ENCODE measurements around the gene WDR1.

WDR1 gene

DNA sequence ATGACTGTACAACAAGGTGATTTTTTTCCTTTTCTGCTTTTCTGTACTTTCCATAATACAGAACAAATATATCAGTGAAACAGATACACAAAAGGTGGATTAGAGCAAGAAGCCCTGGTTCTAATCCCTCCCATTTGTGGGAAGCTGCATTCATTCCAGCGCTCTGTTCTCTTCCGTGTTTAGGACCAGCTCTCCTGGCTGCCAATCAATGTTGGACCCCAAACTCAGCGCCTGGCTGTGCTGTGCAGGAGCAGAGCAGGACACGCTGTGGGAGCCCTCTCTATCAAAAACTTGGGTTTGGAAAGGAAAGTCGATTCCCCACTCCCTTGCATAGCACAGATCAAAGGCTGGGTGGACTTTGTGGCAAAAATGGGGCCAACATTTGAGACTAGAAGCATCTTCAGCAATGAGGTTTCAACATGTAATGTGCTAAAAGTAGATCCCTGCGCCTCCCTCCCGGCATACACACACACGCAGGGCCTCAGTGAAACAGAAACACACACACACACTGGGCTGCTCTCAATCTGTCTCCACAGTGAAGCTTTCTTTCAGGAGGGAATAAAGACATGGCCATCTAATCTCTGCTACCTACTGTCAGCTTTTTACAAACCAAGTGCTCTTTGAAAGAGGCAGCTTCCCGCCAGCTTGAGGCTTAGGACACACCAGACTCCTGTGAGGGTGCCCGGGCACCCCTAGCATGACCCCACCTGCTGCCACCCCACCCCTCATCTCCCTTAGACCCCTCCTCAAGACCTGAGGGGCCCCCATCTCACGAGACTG lies 12.2 kb downstream of the WDR1 start:
- H3K36me3 ChIP-seq (ENCODE audit: control insufficient read depth, insufficient read depth, low read length) = peaks cover 89% of the 10 kb centered on the region
- H3K4me1 ChIP-seq (ENCODE audit: control insufficient read depth, insufficient read depth, low read length) = peaks cover 51% of the 10 kb centered on the region
- H3K27me3 ChIP-seq (ENCODE audit: control insufficient read depth, insufficient read depth, low read length) = no peaks in the 10 kb centered on the region
- no peak overlapping the region for H3K9ac ChIP-seq (ENCODE audit: low read length)
- H3K27ac ChIP-seq (ENCODE audit: low read depth, low read length) = no peak overlapping the region
- H3K4me3 ChIP-seq (ENCODE audit: low read depth, low read length) = no peak overlapping the region
- no peaks in the 10 kb centered on the region for H3K9me3 ChIP-seq (ENCODE audit: control insufficient read depth, insufficient read depth, low read depth, low read length)

DNA sequence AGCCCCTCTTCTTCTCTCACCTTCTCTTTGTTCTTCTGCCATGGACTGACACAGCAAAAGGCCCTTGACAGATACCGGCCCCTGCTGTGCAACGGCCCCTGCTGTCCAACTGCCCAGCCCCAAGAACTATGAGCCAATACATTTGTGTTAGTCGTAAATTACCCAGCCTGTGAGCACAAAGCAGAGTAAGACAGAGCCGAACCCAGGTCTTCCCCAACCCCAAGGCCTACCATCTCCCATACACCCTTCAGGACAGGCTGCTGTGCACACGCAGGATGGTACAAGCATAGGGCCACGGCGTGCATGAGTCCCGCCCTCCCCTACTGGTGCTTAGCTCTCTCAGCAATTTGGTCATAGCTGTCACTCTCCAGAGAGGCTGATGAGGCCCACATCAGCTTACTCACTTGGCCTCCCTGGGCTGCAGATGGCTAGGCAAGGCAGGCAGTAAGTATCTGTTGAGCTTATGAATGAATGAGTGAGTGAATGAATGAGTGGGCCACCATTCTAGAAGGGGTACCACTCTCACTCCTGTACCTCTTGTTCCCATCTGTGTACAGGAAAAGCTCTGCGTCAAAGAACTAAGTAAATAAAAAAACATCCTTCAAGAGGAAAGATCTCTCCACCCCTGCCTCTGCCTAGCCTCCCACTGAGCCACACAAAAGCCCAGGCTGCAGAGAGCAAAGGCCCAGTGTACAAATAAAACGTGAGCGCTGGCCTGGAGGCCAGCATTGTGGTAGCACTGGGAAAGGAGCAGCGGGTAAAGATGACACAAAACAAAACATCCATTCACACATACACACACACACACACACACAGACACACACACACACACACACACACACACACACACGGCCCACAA lies 13.9 kb downstream of the WDR1 start:
- Histone ChIP-seq H3K4me3 (ENCODE audit: low read depth, low read length) (no peak overlapping the region), H3K36me3 (ENCODE audit: control insufficient read depth, insufficient read depth, low read length) (peaks cover 89% of the 10 kb centered on the region), H3K9me3 (ENCODE audit: control insufficient read depth, insufficient read depth, low read depth, low read length) (no peaks in the 10 kb centered on the region), H3K9ac (ENCODE audit: low read length) (no peak overlapping the region), H3K4me1 (ENCODE audit: control insufficient read depth, insufficient read depth, low read length) (peaks cover 37% of the 10 kb centered on the region), H3K27ac (ENCODE audit: low read depth, low read length) (no peak overlapping the region), H3K27me3 (ENCODE audit: control insufficient read depth, insufficient read depth, low read length) (no peaks in the 10 kb centered on the region)

DNA sequence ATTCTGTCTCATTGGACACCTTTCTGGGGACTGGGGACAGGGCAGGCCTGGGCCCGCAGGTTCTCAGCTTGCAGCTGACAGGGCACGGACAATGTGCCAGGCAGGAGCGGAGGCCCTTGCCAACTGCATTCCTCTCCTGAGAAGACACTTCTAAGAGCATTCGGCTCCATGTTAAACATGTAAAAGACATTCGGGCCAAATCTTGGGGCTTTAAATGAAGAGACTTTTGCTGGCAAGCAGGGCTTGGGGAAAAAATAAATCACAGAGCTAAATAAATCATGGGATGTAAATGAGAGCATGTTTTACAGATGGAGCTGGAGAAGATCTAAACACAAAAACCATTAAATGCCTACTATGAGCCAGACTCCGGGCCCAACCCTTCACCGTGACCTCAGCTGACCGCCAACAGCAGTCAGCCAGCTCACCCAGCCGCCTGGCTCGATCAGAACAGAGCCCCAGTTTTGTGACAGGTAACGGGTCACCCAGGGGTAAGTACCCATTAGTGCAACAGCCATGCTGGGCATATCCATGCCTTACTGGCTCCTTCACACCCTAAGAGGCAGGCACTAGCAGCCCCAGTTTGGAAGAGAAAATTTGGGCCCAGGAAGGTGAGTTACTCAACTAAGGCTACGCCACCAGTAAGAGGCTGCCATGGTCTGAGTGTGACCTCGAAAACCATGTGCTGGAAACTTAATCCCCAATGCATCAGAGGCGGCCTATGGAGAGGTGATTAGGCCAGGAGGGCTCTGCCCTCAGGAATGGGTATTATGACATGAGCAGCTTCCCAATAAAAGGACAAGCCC lies 14.7 kb downstream of the WDR1 start:
- Histone ChIP-seq H3K4me1 (ENCODE audit: control insufficient read depth, insufficient read depth, low read length) (peaks cover 28% of the 10 kb centered on the region), H3K27ac (ENCODE audit: low read depth, low read length) (no peak overlapping the region), H3K9ac (ENCODE audit: low read length) (no peak overlapping the region), H3K36me3 (ENCODE audit: control insufficient read depth, insufficient read depth, low read length) (peaks cover 91% of the 10 kb centered on the region), H3K27me3 (ENCODE audit: control insufficient read depth, insufficient read depth, low read length) (no peaks in the 10 kb centered on the region), H3K4me3 (ENCODE audit: low read depth, low read length) (no peak overlapping the region), H3K9me3 (ENCODE audit: control insufficient read depth, insufficient read depth, low read depth, low read length) (no peaks in the 10 kb centered on the region)

DNA sequence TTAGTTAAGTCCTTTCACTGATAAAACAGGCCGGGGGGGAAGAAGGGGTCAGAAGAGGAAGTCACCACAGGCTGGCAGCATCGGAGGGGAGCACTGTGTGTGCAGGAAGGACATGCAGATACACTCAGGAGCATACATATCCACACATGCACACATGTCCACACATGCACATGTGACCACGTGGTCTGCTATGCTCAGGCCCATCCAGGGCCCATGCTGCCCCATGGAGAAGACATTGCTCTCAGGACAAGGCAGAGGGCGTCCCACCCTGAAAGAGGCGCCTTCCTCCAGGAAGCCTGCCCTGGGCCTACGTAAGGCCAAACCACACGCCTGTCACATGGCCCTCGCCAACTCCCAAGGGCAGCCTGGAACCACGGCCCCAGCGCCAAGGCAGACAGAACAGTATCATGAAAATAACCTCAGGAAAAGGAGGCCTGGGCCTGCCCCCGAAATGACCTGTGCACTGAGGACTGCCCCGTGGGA lies 15.8 kb downstream of the WDR1 start:
- Histone ChIP-seq H3K27me3 (ENCODE audit: control insufficient read depth, insufficient read depth, low read length) (no peaks in the 10 kb centered on the region), H3K9ac (ENCODE audit: low read length) (no peak overlapping the region), H3K27ac (ENCODE audit: low read depth, low read length) (no peak overlapping the region), H3K4me1 (ENCODE audit: control insufficient read depth, insufficient read depth, low read length) (peaks cover 20% of the 10 kb centered on the region), H3K4me3 (ENCODE audit: low read depth, low read length) (no peak overlapping the region), H3K36me3 (ENCODE audit: control insufficient read depth, insufficient read depth, low read length) (peaks cover 96% of the 10 kb centered on the region), H3K9me3 (ENCODE audit: control insufficient read depth, insufficient read depth, low read depth, low read length) (no peaks in the 10 kb centered on the region)

DNA sequence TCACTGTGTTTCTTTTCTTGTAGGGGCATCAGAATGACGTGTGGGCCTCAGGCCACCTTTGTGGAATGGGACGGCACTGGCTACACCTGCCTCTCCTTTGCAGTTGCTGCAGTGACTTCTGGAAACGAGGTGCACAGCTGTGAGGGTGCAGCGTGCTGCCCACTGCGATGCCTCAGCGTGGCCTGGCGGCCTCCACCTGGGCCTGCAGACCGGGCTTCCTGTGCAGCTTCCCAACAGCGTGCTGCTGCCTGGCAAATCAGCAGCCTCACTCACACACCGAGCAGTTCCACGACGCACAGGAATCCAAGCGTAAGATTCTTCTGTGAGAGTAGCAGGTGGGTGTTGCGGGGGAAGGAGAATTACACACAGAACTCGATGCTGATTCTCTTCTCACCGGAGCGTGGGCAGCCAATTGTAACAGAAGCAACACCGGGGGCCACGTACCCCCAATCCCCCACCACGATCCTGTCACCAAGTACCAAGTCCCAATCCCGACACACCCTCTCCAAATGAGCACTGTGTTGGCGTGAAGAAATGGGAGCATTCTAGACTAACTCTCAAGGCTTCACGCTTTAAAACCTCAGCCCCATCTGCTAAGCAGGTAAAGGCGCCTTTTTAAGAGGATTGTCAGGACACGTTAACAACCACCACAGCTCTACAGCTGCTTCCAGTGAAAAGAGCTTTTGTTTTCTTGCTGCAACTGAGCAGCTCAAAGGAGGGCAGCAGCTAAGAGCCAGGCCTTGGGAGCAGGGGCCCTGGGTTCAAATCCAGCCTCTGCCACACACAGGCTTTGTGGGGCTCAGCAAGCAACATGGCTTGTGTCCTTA lies 16.9 kb downstream of the WDR1 start:
- Histone ChIP-seq H3K4me1 (ENCODE audit: control insufficient read depth, insufficient read depth, low read length) (peaks cover 9% of the 10 kb centered on the region; the same call in 1 of the 2 replicates), H3K9me3 (ENCODE audit: control insufficient read depth, insufficient read depth, low read depth, low read length) (no peaks in the 10 kb centered on the region), H3K4me3 (ENCODE audit: low read depth, low read length) (no peak overlapping the region), H3K36me3 (ENCODE audit: control insufficient read depth, insufficient read depth, low read length) (peaks cover 96% of the 10 kb centered on the region), H3K27me3 (ENCODE audit: control insufficient read depth, insufficient read depth, low read length) (no peaks in the 10 kb centered on the region), H3K9ac (ENCODE audit: low read length) (no peak overlapping the region), H3K27ac (ENCODE audit: low read depth, low read length) (no peak overlapping the region)

DNA sequence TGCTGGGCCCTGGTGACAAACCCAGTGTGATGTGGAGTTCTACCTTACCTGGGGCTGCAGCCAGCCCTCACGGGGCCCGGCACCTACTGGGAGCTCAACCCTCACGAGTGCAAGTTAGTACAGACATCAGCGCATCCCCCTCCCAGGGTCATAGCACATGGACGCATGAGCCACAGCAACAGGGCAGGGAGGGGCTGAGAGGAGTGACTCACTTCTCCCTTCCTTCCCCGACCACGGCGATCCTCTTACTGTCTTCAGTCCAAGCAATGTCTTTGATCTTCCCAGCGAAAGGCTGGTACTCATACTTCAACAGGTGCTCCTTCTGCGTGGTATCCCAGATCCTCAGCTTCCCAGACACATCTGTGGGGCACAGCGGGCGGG lies 17.8 kb downstream of the WDR1 start:
- no peak overlapping the region for H3K9ac ChIP-seq (ENCODE audit: low read length)
- H3K27me3 ChIP-seq (ENCODE audit: control insufficient read depth, insufficient read depth, low read length) = no peaks in the 10 kb centered on the region
- peaks cover 9% of the 10 kb centered on the region; the same call in 1 of the 2 replicates for H3K4me1 ChIP-seq (ENCODE audit: control insufficient read depth, insufficient read depth, low read length)
- H3K4me3 ChIP-seq (ENCODE audit: low read depth, low read length) = no peak overlapping the region
- H3K9me3 ChIP-seq (ENCODE audit: control insufficient read depth, insufficient read depth, low read depth, low read length) = no peaks in the 10 kb centered on the region
- no peak overlapping the region for H3K27ac ChIP-seq (ENCODE audit: low read depth, low read length)
- peaks cover 97% of the 10 kb centered on the region for H3K36me3 ChIP-seq (ENCODE audit: control insufficient read depth, insufficient read depth, low read length)

DNA sequence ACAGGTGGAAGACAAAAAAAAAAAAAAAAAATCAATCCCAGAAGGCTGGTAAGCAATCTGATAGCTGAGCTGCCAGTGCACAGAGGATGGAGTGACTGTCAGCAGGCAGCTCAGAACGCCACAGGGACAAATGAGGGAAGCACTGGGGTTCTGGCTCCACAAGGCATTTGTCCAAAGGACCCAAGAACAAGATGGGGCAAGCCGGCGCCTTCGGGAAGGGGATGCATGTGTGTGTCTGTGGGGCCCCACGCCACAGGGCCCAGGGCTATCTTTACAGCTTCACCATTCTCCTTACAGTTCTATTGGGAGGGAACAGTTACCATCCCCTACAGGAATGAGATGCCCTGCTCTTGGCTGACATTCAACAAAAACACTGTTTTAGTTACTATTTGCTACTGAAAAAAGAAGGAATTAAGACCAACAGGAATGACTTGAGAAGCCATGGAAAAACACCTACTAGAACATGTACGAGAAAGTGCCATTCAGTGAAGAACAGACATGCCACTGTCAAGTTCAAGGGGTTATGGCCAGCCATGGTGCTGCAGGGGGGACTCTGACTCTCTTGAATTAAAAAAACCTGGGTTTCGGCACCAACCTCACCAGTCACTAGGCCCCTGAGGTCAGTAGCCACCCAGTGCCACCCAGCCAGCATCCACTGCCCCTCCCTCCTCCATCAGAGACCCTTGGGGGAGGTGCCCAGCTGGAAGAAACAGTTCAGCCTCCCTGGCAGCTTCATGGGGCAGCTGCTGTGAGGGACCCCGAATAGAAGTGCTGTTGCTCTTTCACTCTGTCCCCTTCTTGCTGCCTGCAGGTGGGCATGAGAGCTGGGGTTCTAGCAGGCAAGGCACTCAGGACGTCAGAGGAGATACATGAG lies 18.5 kb downstream of the WDR1 start:
- no peaks in the 10 kb centered on the region for H3K9me3 ChIP-seq (ENCODE audit: control insufficient read depth, insufficient read depth, low read depth, low read length)
- H3K36me3 ChIP-seq (ENCODE audit: control insufficient read depth, insufficient read depth, low read length) = peaks cover 99% of the 10 kb centered on the region
- H3K4me3 ChIP-seq (ENCODE audit: low read depth, low read length) = no peak overlapping the region

DNA sequence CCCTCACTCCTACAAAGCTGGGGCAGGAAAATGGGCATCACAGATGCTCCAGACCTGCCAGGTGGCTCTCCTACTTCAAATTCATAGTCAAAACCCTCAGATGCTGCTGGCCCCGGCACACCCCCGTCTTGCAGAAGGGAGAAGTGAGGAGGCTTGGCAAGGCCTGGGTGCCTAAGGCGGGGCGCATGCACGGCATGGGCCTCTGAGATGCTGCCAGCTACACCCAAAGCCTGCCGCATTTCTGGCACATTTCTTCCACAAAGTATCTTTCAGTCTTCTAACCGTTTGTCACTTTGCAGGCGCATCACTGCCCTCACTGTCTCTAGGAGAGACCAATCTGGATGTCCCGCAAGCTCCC lies 19.6 kb downstream of the WDR1 start:
- Histone ChIP-seq H3K9me3 (ENCODE audit: control insufficient read depth, insufficient read depth, low read depth, low read length) (no peaks in the 10 kb centered on the region), H3K27ac (ENCODE audit: low read depth, low read length) (no peak overlapping the region), H3K27me3 (ENCODE audit: control insufficient read depth, insufficient read depth, low read length) (no peaks in the 10 kb centered on the region), H3K36me3 (ENCODE audit: control insufficient read depth, insufficient read depth, low read length) (peaks cover 99% of the 10 kb centered on the region), H3K4me3 (ENCODE audit: low read depth, low read length) (no peak overlapping the region), H3K4me1 (ENCODE audit: control insufficient read depth, insufficient read depth, low read length) (peaks cover 16% of the 10 kb centered on the region; the same call in 1 of the 2 replicates), H3K9ac (ENCODE audit: low read length) (no peak overlapping the region)

More for the DNA sequence above, 18.5 kb downstream of the WDR1 start:
- H3K4me1 ChIP-seq (ENCODE audit: control insufficient read depth, insufficient read depth, low read length) = peaks cover 15% of the 10 kb centered on the region; the same call in 1 of the 2 replicates
- H3K27ac ChIP-seq (ENCODE audit: low read depth, low read length) = no peak overlapping the region
- H3K27me3 ChIP-seq (ENCODE audit: control insufficient read depth, insufficient read depth, low read length) = no peaks in the 10 kb centered on the region
- no peak overlapping the region for H3K9ac ChIP-seq (ENCODE audit: low read length)

DNA sequence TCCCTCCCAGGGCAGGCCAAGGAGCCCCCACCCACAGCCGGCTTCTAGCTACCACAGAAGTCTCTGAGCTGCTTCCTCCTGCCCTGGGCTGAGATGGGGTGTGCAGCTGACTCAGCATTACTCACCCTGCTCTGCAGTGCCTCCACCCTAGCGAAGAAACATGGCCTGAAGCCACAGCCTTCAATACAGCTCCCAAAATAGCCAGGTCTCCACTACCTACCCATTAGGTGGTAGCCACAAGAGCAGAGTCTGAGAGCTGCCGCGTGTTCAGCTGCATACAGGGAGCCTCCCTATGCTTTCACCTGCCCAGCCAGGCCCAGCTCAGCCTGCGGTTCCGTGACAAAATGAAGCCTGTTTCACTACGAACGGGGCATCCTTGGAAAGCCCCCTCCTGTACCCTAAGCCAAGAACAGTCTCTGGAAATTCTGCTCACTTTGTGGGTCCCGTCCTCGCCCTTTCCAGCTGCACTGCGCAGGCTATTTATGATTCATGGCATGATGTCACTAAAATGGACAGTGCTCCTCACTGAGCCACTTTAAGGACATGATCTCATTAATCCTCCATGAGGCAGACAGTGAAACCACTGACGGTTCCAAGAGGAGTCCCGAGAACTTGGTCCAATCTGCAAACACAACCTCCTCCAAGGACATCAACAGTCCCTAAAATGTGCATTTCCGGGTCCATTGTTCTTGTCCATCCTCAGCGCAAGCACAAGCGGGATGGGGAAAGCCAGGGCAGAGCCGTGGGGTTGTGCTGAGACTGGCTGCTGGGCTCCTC lies 20.2 kb downstream of the WDR1 start:
- H3K9ac ChIP-seq (ENCODE audit: low read length) = no peak overlapping the region
- H3K9me3 ChIP-seq (ENCODE audit: control insufficient read depth, insufficient read depth, low read depth, low read length) = no peaks in the 10 kb centered on the region
- H3K36me3 ChIP-seq (ENCODE audit: control insufficient read depth, insufficient read depth, low read length) = peaks cover 99% of the 10 kb centered on the region
- no peak overlapping the region for H3K27ac ChIP-seq (ENCODE audit: low read depth, low read length)
- H3K27me3 ChIP-seq (ENCODE audit: control insufficient read depth, insufficient read depth, low read length) = no peaks in the 10 kb centered on the region
- H3K4me3 ChIP-seq (ENCODE audit: low read depth, low read length) = no peak overlapping the region
- peaks cover 16% of the 10 kb centered on the region; the same call in 1 of the 2 replicates for H3K4me1 ChIP-seq (ENCODE audit: control insufficient read depth, insufficient read depth, low read length)

Data from HUES6 (cell line).